Vagina (tissue), 2 donors: ENCODE results near the gene OR10A7. TPM values are rescaled to one million over a fixed set of nuclear protein-coding genes. Genes with fewer than 3 reads are reported as not detected.
"Not testable (repeated sequence)": the region's sequence is repeated elsewhere in the genome, so short reads cannot be mapped to it uniquely, and the experiment has no call there.

Experiments used
- DNase-seq, 2 donors: peaks; one replicate each; pipeline ENCODE4 v3.0.0-alpha.2; 2017; ENCODE audit errors: extremely low spot score in 2 of 2
- H3K27ac ChIP-seq: fragments of 200-600 bp; sonication (generic); one replicate; pipeline ENCODE4 v1.5.1; 2019
- H3K27me3 ChIP-seq: fragments of 200-600 bp; sonication (generic); one replicate; pipeline ENCODE4 v1.5.1; 2019
- H3K36me3 ChIP-seq, 2 donors: fragments of 200-600 bp; sonication (generic); one replicate each; pipeline ENCODE4 v1.5.1; 2017 to 2019
- H3K4me1 ChIP-seq: fragments of 200-600 bp; sonication (generic); one replicate; pipeline ENCODE4 v1.5.1; 2019
- H3K4me3 ChIP-seq, 2 donors: fragments of 200-600 bp; sonication (generic); 1 replicate in 1 of 2; 2 replicates in 1 of 2; pipeline ENCODE4 v1.5.1; 2016 to 2019
- H3K9me3 ChIP-seq: fragments of 200-600 bp; sonication (generic); one replicate; pipeline ENCODE4 v1.5.1; 2019
- CTCF ChIP-seq, 3 experiments: fragments of 450-650 bp in 2 of 3; fragments of 200-600 bp in 1 of 3; sonication (generic) in 1 of 3; IDR thresholded peaks; one replicate each; pipeline ENCODE4 v1.5.1; 2017 to 2019; ENCODE audit warnings: antibody characterized with exemption in 3 of 3, mild to moderate bottlenecking in 2 of 3, moderate library complexity in 2 of 3
- POLR2A ChIP-seq, 2 donors: fragments of 450-650 bp; IDR thresholded peaks; one replicate each; pipeline ENCODE4 v1.6.1; 2017; ENCODE audit warnings: antibody characterized with exemption in 2 of 2, mild to moderate bottlenecking in 2 of 2, moderate library complexity in 2 of 2
- POLR2AphosphoS5 ChIP-seq, 2 donors: sonication (generic); formaldehyde crosslinking; IDR thresholded peaks; one replicate each; pipeline ENCODE4 v1.9.0; 2017; ENCODE audit warnings: antibody characterized with exemption in 2 of 2, mild to moderate bottlenecking in 2 of 2, low read depth in 1 of 2; ENCODE audit not compliant: insufficient read depth in 1 of 2
- intact Hi-C: fragments of 100-400 bp; cut with DNase I; formaldehyde crosslinking; loops from one replicate; pipeline ENCODE4 v1.15.1; 2023
- total RNA-seq: library from RNA; depleted of rRNA; stranded (reverse); fragments of >200 nt; gene quantifications from one replicate; pipeline ENCODE4 v1.2.3, GENCODE V29; 2016

OR10A7 gene, protein sequence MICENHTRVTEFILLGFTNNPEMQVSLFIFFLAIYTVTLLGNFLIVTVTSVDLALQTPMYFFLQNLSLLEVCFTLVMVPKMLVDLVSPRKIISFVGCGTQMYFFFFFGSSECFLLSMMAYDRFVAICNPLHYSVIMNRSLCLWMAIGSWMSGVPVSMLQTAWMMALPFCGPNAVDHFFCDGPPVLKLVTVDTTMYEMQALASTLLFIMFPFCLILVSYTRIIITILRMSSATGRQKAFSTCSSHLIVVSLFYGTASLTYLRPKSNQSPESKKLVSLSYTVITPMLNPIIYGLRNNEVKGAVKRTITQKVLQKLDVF
- not detected for total RNA-seq

DNA sequence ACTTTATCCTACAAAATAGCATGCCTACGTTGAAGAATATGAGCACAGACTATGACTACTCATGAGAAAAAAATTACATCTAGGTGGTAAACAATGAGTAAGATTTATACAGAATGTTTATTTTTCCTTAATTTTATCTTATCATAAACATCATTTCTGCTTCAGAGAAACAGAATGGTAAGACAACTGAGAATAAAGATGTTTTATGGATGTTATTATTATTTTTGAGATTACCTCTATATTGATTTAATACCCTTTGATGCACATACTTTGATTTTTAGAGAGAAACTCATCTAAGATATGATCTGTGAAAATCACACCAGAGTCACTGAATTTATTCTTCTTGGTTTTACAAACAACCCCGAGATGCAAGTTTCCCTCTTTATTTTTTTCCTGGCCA lies at the start of gene OR10A7:
TSS of gene OR10A7 (plus strand) at position 301 of the 400 bp plus-strand sequence. CDS start at position 301, 0 bp downstream.
- intact Hi-C loops = no loop called here
- no peak for DNase-seq
- H3K36me3 ChIP-seq = no peaks in the 10 kb centered on the region
- TF ChIP-seq POLR2A (IDR thresholded peaks at IDR 0.05) (no peak), CTCF (IDR thresholded peaks at IDR 0.05) (no peak), POLR2AphosphoS5 (IDR thresholded peaks at IDR 0.05; ENCODE audit: insufficient read depth in 1 of 2, low read depth in 1 of 2) (no peak)
- no peak within 1 kb of the TSS for H3K4me3 ChIP-seq
- no peaks in the 10 kb centered on the region for H3K4me1 ChIP-seq
- H3K27me3 ChIP-seq = no peaks in the 10 kb centered on the region
- H3K27ac ChIP-seq = no peak within 1 kb of the TSS
- no peaks in the 10 kb centered on the region for H3K9me3 ChIP-seq

- Histone ChIP-seq H3K9me3 (no peaks in the 10 kb centered on the region), H3K27me3 (no peaks in the 10 kb centered on the region), H3K27ac (no peak overlapping the region), H3K4me3 (no peak overlapping the region), H3K36me3 (no peaks in the 10 kb centered on the region), H3K4me1 (no peaks in the 10 kb centered on the region)
- TF ChIP-seq POLR2A (IDR thresholded peaks at IDR 0.05) (no peak), POLR2AphosphoS5 (IDR thresholded peaks at IDR 0.05; ENCODE audit: insufficient read depth in 1 of 2, low read depth in 1 of 2) (no peak), CTCF (IDR thresholded peaks at IDR 0.05) (no peak)
- no peak for DNase-seq
- intact Hi-C loops = no loop called here
These were observed 49.4 kb upstream of the OR10A7 start for GRCh38 chr12:55171445-55171844.

DNA sequence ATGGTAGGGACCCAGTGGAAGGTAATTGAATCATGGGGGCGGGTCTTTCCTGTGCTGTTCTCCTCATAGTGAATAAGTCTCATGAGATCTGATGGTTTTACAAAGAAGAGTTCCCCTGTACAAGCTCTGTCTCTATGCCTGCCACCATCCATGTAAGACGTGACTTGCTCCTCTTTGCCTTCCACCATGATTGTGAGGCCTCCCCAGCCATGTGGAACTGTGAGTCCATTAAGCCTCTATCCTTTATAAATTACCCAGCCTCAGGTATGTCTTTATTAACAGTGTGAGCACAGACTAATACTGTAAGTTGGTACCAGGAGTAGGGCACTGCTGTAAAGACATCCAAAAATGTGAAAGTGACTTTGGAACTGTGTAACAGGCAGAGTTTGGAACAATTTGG lies 49.0 kb upstream of the OR10A7 start:
- H3K9me3 ChIP-seq, H3K36me3 ChIP-seq, H3K27me3 ChIP-seq, H3K4me1 ChIP-seq, H3K4me3 ChIP-seq, H3K27ac ChIP-seq, DNase-seq, intact Hi-C loops: not testable (repeated sequence)

DNA sequence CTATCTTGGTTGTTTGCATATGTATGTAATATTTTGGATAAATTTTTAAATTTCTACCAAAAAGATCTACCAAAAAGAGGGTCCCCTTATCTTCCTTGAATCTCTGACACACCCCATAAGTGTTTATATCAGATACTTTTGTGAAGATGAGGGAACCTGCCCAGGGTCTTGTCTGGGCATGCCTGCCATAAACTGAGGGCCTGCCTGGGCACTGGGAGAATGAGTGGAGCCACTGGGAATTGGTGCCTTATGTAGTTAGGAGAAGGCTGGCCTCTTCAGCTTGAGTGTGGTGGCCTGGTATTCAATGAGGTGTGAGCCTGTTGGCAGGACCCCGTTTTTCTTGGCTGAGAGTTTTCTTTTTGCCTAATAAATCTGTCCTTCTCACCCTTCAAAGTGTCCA lies 48.1 kb upstream of the OR10A7 start:
- Histone ChIP-seq H3K4me1 (no peaks in the 10 kb centered on the region), H3K4me3 (no peak overlapping the region), H3K9me3 (no peaks in the 10 kb centered on the region), H3K27ac (no peak overlapping the region), H3K27me3 (no peaks in the 10 kb centered on the region), H3K36me3 (no peaks in the 10 kb centered on the region)
- DNase-seq = no peak
- no peak for TF ChIP-seq POLR2A (IDR thresholded peaks at IDR 0.05)
- no peak for TF ChIP-seq CTCF (IDR thresholded peaks at IDR 0.05)
- no peak for TF ChIP-seq POLR2AphosphoS5 (IDR thresholded peaks at IDR 0.05; ENCODE audit: insufficient read depth in 1 of 2, low read depth in 1 of 2)
- intact Hi-C loops = no loop called here

- H3K36me3 ChIP-seq = no peaks in the 10 kb centered on the region
- TF ChIP-seq POLR2A (IDR thresholded peaks at IDR 0.05) (no peak), CTCF (IDR thresholded peaks at IDR 0.05) (no peak), POLR2AphosphoS5 (IDR thresholded peaks at IDR 0.05; ENCODE audit: insufficient read depth in 1 of 2, low read depth in 1 of 2) (no peak)
- no peak for DNase-seq
- H3K9me3 ChIP-seq = no peaks in the 10 kb centered on the region
- intact Hi-C loops = no loop called here
- H3K27ac ChIP-seq = no peak overlapping the region
- H3K4me1 ChIP-seq = no peaks in the 10 kb centered on the region
- no peaks in the 10 kb centered on the region for H3K27me3 ChIP-seq
- no peak overlapping the region for H3K4me3 ChIP-seq
These were observed 47.4 kb upstream of the OR10A7 start for GRCh38 chr12:55173456-55173855.
